ENCODE data around the gene KCTD11. TPM values are rescaled to one million over a fixed set of nuclear protein-coding genes. Genes with fewer than 3 reads are reported as not detected.

Gene KCTD11
- total and polyA plus RNA-seq, 2 of the 13 experiments (the other 11 are each of a cell fraction or from before 2014, with no cell fraction given), result 1.6 to 2.6 TPM

GRCh38 chr17:7306911-7307685 is 44.9 kb upstream of the KCTD11 start, which contains the start of gene EIF5A (continued):
- TF ChIP-seq ZBTB25 (CRISPR knock-in tag; IDR thresholded peaks at IDR 0.05) (peak; percentile 86), ZNF83 (CRISPR knock-in tag; IDR thresholded peaks at IDR 0.05; ENCODE audit: borderline replicate concordance) (no peak), SOX13 (IDR thresholded peaks at IDR 0.05) (no peak), SOX13 (CRISPR knock-in tag; conservative IDR thresholded peaks at IDR 0.05 in 1 of 2, IDR thresholded peaks at IDR 0.05 in 1 of 2) (no peak; a peak in 1 of 4 replicates), SNAPC4 (CRISPR knock-in tag; IDR thresholded peaks at IDR 0.05) (0 out of 2 replicates have a peak, but pooled peaks have one; percentile 22), ATF1 (CRISPR knock-in tag; IDR thresholded peaks at IDR 0.05) (peak; percentile 49; the same call in 1 of the 2 replicates), GMEB1 (CRISPR knock-in tag; IDR thresholded peaks at IDR 0.05; ENCODE audit: borderline replicate concordance) (peak; percentile 86), ZSCAN31 (CRISPR knock-in tag; IDR thresholded peaks at IDR 0.05; ENCODE audit: low read depth) (0 out of 2 replicates have a peak, but pooled peaks have one; percentile 55), ZNF496 (CRISPR knock-in tag; IDR thresholded peaks at IDR 0.05; ENCODE audit: insufficient replicate concordance) (no peak), MEIS1 (CRISPR knock-in tag; IDR thresholded peaks at IDR 0.05; ENCODE audit: borderline replicate concordance) (no peak; the same call in 1 of the 2 replicates), IRF1 (CRISPR knock-in tag; IDR thresholded peaks at IDR 0.05; ENCODE audit: low read depth) (no peak), ZSCAN20 (CRISPR knock-in tag; IDR thresholded peaks at IDR 0.05; ENCODE audit: borderline replicate concordance) (no peak), NCOA2 (CRISPR knock-in tag; IDR thresholded peaks at IDR 0.05) (peak; percentile 38; the same call in 1 of the 2 replicates), IRF2 (CRISPR knock-in tag; IDR thresholded peaks at IDR 0.05) (no peak), HNRNPK (IDR thresholded peaks at IDR 0.05; ENCODE audit: low read depth, low read length, poor library complexity, severe bottlenecking) (peak; percentile 7), SRY (CRISPR knock-in tag; IDR thresholded peaks at IDR 0.05) (no peak), E2F1 (CRISPR knock-in tag; IDR thresholded peaks at IDR 0.05) (no peak; the same call in 1 of the 2 replicates), KDM2A (CRISPR knock-in tag; IDR thresholded peaks at IDR 0.05; ENCODE audit: borderline replicate concordance, low read depth) (peak; percentile 75; the same call in 1 of the 2 replicates)
